Measurements from ENCODE around the gene DNAI1.
A peak's percentile ranks its signal among the peaks of the same experiment; 100 is the strongest.

DNAI1 gene

GRCh38 chr9:34560599-34561214 is 102.1 kb downstream of the DNAI1 start:
- DNase-seq = no peak

DNA sequence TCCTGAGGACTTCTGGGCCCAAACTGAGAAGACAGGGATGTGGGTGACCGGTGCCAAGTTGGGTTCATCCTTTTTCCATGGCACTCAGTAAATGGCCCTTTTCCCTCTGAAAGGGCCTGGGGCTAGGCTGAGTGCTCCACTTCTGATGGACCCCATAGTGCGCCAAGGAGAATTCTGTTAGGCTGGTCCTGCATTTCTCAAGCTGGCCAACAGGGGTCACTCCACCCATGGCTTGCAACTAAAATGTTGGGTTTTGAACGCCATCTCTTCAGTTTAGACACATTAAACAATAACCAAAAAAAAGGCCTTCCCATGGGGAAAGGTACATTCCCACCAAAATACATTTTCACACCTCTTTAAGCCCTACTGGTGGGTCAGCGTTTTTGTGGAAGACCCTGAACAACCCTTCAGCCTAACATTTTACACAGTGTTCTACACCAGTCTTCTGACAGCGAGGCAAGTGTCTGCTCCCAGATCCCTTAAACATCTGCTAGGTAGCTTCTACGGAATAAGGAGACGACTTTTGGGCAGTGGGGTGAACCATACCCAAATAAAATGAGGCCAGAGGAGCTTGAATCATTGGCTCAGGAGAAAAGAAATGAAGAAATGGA is 103.6 kb downstream of the DNAI1 start:
- DNase-seq = peak; percentile 28

- no peak for DNase-seq
Measured at GRCh38 chr9:34563262-34563661, 104.7 kb downstream of the DNAI1 start.

GRCh38 chr9:34564617-34565016 is 106.0 kb downstream of the DNAI1 start:
- DNase-seq = no peak

DNA sequence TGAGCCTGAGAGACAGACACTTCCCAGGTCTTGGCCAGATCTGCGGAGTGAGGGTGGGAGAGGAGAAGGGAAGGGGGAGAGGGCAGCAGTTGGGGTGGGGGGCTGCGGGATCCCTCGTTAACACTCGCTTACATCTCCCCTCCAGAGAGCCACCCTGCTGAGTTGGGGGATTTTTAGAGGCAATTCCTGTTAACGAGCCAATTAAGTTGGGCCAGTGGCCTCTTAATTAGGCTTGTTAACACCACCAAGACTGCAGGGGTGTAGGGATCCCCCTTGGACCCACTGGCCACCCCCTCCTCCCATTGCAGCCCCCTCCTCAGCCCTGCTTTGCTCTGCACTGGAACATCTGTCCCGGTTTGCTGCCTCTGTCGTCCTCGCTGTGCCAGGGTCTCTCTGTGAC is 107.3 kb downstream of the DNAI1 start:
- no peak for DNase-seq

DNA sequence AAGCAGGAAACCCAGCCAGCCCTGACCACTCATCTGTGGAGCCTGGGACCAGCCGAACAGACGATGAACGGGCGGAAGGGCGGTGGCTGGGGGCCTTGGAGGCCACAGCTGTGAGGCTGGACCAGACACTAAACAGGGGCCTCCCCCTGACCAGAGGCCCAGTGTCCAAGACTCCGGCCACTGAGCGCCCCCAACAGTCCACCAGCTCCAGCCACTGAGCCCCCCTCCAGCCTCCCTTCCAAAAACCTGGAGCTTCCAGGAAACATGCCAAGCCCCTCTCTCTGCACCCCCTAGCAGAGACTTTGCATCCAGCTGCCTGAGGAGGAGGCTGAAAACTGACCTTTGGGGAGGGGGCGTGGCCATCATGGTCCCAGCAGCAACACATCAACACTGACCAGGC is 107.7 kb downstream of the DNAI1 start:
- DNase-seq = no peak

DNA sequence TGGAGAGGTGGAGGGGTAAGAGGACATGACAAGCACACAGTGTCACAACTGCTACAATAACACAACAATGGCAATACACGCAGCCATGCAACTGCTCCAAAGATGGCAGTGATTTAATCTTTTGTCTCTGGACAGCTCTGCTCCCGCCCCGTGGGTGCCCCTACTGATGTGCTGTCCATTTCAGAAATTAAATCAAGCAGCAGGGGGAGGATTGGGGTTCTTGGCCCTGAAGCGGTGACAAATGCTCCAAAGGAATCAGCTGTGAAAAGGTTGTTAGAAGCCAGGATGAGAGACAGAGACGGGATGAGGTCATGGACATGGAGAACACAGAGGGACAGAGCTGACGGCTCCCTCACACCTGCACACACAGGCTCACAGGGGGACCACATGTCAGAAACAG is 108.4 kb downstream of the DNAI1 start:
- no peak for DNase-seq

- DNase-seq = no peak
Measured at GRCh38 chr9:34568133-34568532, 109.5 kb downstream of the DNAI1 start.

- DNase-seq = no peak
Measured at GRCh38 chr9:34568774-34569173, 110.2 kb downstream of the DNAI1 start.

- DNase-seq = no peak
Measured at GRCh38 chr9:34570376-34570775, 111.8 kb downstream of the DNAI1 start.

Measured in hematopoietic multipotent progenitor cell treated with erythropoietin and hydrocortisone succinate and interleukin-3 and kit ligand, for 4 days (in vitro differentiated cells).